A673 (cell line): ENCODE results near the gene MDP1. TPM values are rescaled to one million over a fixed set of nuclear protein-coding genes. Genes with fewer than 3 reads are reported as not detected.
A peak's percentile ranks its signal among the peaks of the same experiment; 100 is the strongest.

Experiments used
- BruUV-seq: library from RNA; stranded (reverse); fragments of 400-500 nt; replicated peaks from 2 replicates; lab custom pipeline; 2021; lab: Mats Ljungman, UMichigan
- CTCF ChIA-PET: fragments of 300-600 bp; sonication (Branson Sonifier 250); formaldehyde crosslinking; loops from one replicate; lab custom pipeline; 2022; ENCODE audit warnings: antibody characterized with exemption; lab: Charles Lee
- POLR2A ChIA-PET: fragments of 300-600 bp; sonication (Branson Sonifier 250); formaldehyde crosslinking; loops from one replicate; lab custom pipeline; 2022; ENCODE audit warnings: antibody characterized with exemption; ENCODE audit not compliant: low non-redundant PET; lab: Charles Lee
- DNase-seq: peaks from one replicate; pipeline ENCODE4 v3.0.0-alpha.2; 2015; ENCODE audit warnings: low spot score
- H3K27ac ChIP-seq: fragments of 200-600 bp; sonication (generic); 2 replicates; pipeline ENCODE4 v1.5.1; 2016; ENCODE audit warnings: mixed run types, low read depth, mild to moderate bottlenecking, mixed read lengths, antibody characterized with exemption, low read length; ENCODE audit not compliant: poor library complexity, severe bottlenecking
- H3K27me3 ChIP-seq: fragments of 200-600 bp; sonication (generic); replicated peaks from 2 replicates; pipeline ENCODE4 v1.6.1; 2017; ENCODE audit warnings: mixed run types, low read depth, mild to moderate bottlenecking, mixed read lengths, antibody characterized with exemption, low read length; ENCODE audit not compliant: insufficient read depth, poor library complexity
- H3K36me3 ChIP-seq: fragments of 200-600 bp; sonication (generic); 2 replicates; pipeline ENCODE4 v1.6.1; 2016; ENCODE audit warnings: mixed run types, mild to moderate bottlenecking, mixed read lengths, antibody characterized with exemption, low read length; ENCODE audit not compliant: insufficient read depth, poor library complexity, severe bottlenecking
- H3K4me1 ChIP-seq: fragments of 200-600 bp; sonication (generic); 2 replicates; pipeline ENCODE4 v1.6.1; 2017; ENCODE audit warnings: mixed run types, mild to moderate bottlenecking, mixed read lengths, antibody characterized with exemption, low read length; ENCODE audit not compliant: insufficient read depth, poor library complexity, severe bottlenecking
- H3K4me3 ChIP-seq: fragments of 200-600 bp; sonication (generic); 2 replicates; pipeline ENCODE4 v1.5.1; 2016; ENCODE audit warnings: low read depth, mixed run types, mild to moderate bottlenecking, mixed read lengths, low read length; ENCODE audit not compliant: poor library complexity, severe bottlenecking
- H3K9me3 ChIP-seq: fragments of 200-600 bp; sonication (generic); 2 replicates; pipeline ENCODE4 v1.6.1; 2016; ENCODE audit warnings: mixed run types, low read depth, mild to moderate bottlenecking, mixed read lengths, antibody characterized with exemption, low read length; ENCODE audit not compliant: poor library complexity, severe bottlenecking
- CTCF ChIP-seq: fragments of 300-800, 200-600 bp; sonication (generic); conservative IDR thresholded peaks from 2 replicates; pipeline ENCODE4 v1.5.1; 2017; ENCODE audit warnings: low read depth, mild to moderate bottlenecking, antibody characterized with exemption, low read length, moderate library complexity, mixed read lengths
- EZH2 ChIP-seq: fragments of 200-600 bp; sonication (generic); IDR thresholded peaks from 2 replicates; pipeline ENCODE4 v1.6.1; 2017; ENCODE audit warnings: borderline replicate concordance, low read depth, mild to moderate bottlenecking, mixed read lengths, antibody characterized with exemption, low read length; ENCODE audit not compliant: poor library complexity, severe bottlenecking
- intact Hi-C: fragments of 100-400 bp; cut with micrococcal nuclease; formaldehyde crosslinking; loops from one replicate; pipeline ENCODE4 v1.10.0; 2022; ENCODE audit not compliant: unreplicated experiment
- total RNA-seq: library from RNA; stranded (reverse); gene quantifications from 2 replicates; pipeline ENCODE4 v1.2.3, GENCODE V29; 2021

MDP1 gene
- total RNA-seq, 1 experiment from 2014 or later, result 21.3 TPM

GRCh38 chr14:24241829-24242443, 26.1 kb upstream of the MDP1 start:
- Histone ChIP-seq H3K4me3 (peak overlapping the region; percentile 57), H3K27ac (peak overlapping the region; percentile 95), H3K27me3 (no peaks in the 10 kb centered on the region), H3K4me1 (peaks cover 10% of the 10 kb centered on the region), H3K36me3 (peaks cover 40% of the 10 kb centered on the region), H3K9me3 (no peaks in the 10 kb centered on the region)
- TSS peak; percentile 31 for BruUV-seq
- ChIA-PET POLR2A (interaction anchor here (0.5 to 1.1 kb wide), 3 partner anchors 8 to 148 kb away, joined by 3 to 4 read pairs (median 3); partner anchors contain the start of genes PCK2 and TM9SF1), CTCF (interaction anchor here (0.9 to 2.4 kb wide), 9 partner anchors 29 to 200 kb away, joined by 3 to 36 read pairs (median 6); partner anchors contain the start of genes CIDEB, DHRS1, NOP9 and RABGGTA)
- no peak for TF ChIP-seq EZH2
- peak; percentile 47 for TF ChIP-seq CTCF
- intact Hi-C loops, result loop anchor here (2.0 kb wide), 2 partner anchors 29 to 189 kb away; partner anchors contain the start of gene RABGGTA
- DNase-seq, result peak; percentile 96

- POLR2A ChIA-PET, result no interaction called here
- Histone ChIP-seq H3K36me3 (peaks cover 55% of the 10 kb centered on the region), H3K9me3 (no peaks in the 10 kb centered on the region), H3K4me3 (no peak overlapping the region), H3K4me1 (peaks cover 10% of the 10 kb centered on the region), H3K27me3 (no peaks in the 10 kb centered on the region), H3K27ac (peak overlapping the region; percentile 13)
- DNase-seq, result no peak
- BruUV-seq, result no TSS peak
- intact Hi-C loops, result no loop called here
- TF ChIP-seq EZH2 (no peak), CTCF (no peak)
- CTCF ChIA-PET, result no interaction called here
These were observed 24.4 kb upstream of the MDP1 start for GRCh38 chr14:24240110-24240918.

- no peak for DNase-seq
- ChIA-PET CTCF (interaction anchor here (1.4 kb wide), 1 partner anchor 59 kb away, joined by 4 read pairs; no protein-coding TSS in a partner anchor), POLR2A (no interaction called here)
- intact Hi-C loops, result no loop called here
- Histone ChIP-seq H3K4me3 (no peak overlapping the region), H3K9me3 (no peaks in the 10 kb centered on the region), H3K36me3 (peaks cover 60% of the 10 kb centered on the region), H3K27ac (no peak overlapping the region), H3K27me3 (no peaks in the 10 kb centered on the region), H3K4me1 (peaks cover 17% of the 10 kb centered on the region)
- TF ChIP-seq EZH2 (no peak), CTCF (no peak)
- BruUV-seq, result no TSS peak
These were observed 22.7 kb upstream of the MDP1 start for GRCh38 chr14:24238527-24239037.
